DND-41 (cell line): ENCODE data around the gene EFTUD2.

ENCODE experiments used
- CTCF ChIP-seq: IDR thresholded peaks from 2 replicates; pipeline ENCODE4 v1.5.1; 2012; ENCODE audit warnings: borderline replicate concordance, low read length, moderate library complexity, mild to moderate bottlenecking; ENCODE audit not compliant: poor library complexity, severe bottlenecking; ENCODE audit errors: extremely low read depth
- EZH2 ChIP-seq: IDR thresholded peaks from 3 replicates; pipeline ENCODE4 v1.6.1; 2012; ENCODE audit warnings: borderline replicate concordance, low read depth, mild to moderate bottlenecking, moderate library complexity, low read length, inconsistent platforms; ENCODE audit not compliant: severe bottlenecking

DNA sequence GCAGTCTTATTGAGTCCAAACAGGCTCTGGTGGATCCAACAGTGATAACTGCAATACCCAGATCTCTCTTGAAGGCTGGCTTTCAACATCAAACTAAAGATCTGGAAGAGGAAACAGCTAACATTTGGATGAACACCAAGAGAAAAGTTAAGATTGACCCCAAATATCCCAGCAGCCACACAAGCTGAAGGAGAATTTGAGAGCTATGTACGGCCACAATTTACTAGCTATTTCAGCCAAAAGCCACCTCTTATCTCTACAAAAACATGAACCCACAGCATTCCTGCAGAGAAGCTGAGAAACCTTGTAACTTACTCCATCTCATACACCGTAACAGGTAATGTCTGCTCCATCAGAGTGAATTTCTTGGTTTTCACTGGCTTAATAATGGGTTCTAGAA, 14.3 kb downstream of the EFTUD2 start:
- no peak for TF ChIP-seq CTCF
- no peak for TF ChIP-seq EZH2
